DMS114 treated with DMSO at 0.1 percent for 48 hours (cell line): ENCODE data around the gene GNG10.
A peak's percentile ranks its signal among the peaks of the same experiment; 100 is the strongest.
"Not testable (repeated sequence)": the region's sequence is repeated elsewhere in the genome, so short reads cannot be mapped to it uniquely, and the experiment has no call there.

Experiments used
- DNase-seq: peaks from one replicate; lab custom pipeline; 2025; ENCODE audit not compliant: unreplicated experiment; lab: John Stamatoyannopoulos, UW

Gene GNG10

GRCh38 chr9:111648066-111648465 is 13.3 kb upstream of the GNG10 start:
- no peak for DNase-seq

DNA sequence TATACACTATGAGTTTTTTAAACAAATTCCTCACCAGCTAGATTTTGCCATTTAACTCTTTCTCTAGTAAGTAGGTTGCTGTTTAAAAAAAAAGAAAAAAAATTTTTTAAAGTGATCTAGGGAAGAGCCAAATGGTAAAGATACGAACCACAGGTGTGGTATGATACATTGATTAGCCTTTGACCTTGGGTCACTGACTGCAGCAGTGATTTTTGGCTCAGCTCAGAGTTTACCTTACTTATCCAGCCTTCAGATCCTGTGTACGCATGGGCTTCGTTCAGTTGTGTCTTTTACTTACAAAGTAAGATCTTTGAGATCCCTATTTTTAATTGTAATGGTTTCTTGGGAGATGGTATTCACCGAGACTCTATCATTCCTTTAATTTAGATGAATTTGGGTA is 12.4 kb upstream of the GNG10 start:
- DNase-seq, result no peak

DNA sequence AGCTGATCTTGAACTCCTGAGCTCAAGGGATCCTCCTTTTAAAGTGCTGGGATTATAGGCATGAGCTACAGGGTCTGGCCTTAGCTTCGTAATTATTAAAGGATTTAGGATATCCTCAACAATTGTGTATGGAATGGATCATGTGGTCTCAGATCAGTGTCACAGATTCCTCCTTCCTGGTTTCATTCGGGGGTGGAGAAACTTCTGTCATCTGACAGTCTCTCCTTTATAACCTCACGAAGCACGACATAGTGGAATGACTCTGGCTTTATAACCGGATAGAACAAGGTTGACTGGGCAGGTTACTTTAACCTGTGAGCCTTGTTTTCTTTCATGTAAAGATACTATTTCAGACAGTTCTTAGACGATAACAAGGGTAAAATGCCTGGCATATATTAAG is 4.4 kb upstream of the GNG10 start:
- no peak for DNase-seq

DNA sequence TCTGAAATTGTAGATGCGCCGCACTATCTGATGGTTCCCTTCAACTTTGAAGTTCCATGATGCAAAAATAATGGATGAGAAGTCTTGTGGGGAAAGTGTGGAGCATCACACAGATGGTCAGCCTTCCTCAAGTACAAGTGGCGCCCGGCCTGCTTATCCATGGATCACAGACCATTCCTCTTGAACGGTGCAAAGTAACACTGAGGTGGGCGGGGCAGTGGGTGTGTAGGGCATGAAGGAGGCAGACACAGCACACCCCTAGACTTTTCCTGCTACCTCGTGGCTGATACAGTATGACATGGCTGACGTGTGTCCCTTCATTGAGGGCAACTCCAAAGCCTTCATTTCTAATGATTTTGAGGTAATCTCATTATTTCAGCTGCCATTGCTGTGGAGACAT is 2.5 kb upstream of the GNG10 start:
- DNase-seq, result no peak

DNA sequence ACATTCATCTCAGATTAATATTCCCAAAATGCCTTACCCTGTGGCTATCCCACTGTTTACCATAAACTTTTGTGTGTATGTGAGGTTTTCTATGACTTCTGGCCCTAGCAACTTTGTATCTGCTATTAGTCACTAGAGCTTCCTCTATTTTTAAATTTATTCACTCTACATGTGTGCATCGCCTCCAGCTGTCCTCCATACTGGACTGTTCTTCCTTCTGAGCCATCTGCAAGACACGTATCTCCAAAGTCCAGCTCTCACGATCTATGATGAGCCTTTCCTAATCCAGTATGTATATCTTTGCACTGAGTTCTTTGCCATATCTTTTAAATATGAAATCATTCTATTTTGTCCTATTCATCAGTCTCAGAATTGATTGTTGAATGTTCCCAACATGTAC is 1.7 kb upstream of the GNG10 start:
- DNase-seq, result no peak

- DNase-seq, result no peak
Measured at GRCh38 chr9:111661802-111662521, 557 bp downstream of the GNG10 start.

DNA sequence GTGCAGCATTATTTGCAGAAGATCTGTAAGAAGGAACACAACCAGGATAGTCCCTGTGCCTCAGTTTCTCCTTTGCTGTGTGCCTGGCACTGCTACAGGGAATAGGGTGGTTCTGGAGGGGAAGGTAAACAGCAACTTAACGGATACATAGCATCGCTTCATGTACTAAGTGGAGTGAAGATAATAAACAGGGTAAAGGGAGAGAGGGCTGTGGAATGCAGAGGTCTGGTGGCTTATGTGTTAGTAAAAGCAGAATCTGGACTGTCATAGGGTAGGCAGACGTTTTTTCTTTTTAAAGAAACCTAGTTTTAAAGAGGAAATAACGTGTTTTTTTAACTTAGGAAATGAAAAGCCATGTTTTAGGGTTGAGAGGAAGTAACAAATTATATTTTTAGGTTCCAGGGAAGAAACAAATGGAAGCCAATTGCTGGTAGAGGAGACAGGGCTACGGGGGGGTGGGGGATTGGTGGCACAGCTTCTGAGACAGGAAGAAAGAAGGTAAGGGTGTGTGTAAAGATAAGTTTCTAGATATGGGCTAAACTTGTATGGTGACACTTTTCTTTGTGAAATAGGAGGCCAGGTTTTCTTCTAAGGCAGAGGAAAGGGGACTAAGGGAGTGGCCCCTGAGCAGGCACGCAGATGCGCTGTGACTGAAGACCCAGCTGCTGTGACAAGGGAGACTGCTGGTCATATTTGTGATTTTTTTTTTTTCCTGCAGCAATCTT is 1.3 kb downstream of the GNG10 start:
- DNase-seq, result no peak

- no peak for DNase-seq
Measured at GRCh38 chr9:111663301-111663823, 2.0 kb downstream of the GNG10 start.

DNA sequence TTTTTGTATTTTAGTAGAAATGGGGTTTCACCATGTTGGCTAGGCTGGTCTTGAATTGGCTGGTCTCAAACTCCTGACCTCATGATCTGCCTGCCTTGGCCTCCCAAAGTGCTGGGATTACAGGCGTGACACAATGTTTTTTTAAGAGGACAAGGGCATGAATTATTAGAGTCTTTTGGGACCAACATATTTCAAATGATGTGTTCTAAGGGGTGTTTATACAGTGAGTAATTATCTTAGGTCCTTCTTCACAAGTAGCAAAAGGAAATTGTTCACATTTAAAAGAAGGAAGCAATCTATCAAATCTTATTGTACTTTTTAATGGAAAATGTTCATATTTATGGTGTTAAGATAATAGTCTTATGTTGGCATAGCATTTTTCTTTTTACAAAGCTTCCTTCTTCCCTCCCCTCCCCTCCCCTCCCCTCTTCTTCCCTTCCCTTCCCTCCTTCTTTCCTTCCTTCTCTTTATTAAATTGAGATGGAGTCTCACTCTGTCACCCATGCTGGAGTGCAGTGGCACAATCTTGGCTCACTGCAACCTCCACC is 6.7 kb downstream of the GNG10 start:
- no peak for DNase-seq

DNA sequence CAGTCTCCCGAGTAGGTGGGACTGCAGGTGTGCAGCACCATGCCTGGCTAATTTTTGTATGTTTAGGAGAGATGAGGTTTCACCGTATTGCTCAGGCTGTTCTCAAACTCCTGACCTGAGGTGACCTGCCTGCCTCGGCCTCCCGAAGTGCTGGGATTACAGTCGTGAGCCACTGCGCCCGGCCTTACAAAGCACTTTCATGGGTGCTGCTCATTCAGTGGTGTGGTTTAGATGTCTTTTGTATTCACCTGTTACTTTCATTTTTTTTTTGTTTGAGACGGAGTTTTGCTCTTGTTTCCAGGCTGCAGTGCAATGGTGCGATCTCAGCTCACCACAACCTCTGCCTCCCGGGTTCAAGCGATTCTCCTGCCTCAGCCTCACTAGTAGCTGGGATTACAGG is 7.2 kb downstream of the GNG10 start:
- DNase-seq, result not testable (repeated sequence)

- no peak for DNase-seq
Measured at GRCh38 chr9:111674319-111674718, 12.9 kb downstream of the GNG10 start.

GRCh38 chr9:111676116-111676515 is 14.7 kb downstream of the GNG10 start:
- no peak for DNase-seq

DNA sequence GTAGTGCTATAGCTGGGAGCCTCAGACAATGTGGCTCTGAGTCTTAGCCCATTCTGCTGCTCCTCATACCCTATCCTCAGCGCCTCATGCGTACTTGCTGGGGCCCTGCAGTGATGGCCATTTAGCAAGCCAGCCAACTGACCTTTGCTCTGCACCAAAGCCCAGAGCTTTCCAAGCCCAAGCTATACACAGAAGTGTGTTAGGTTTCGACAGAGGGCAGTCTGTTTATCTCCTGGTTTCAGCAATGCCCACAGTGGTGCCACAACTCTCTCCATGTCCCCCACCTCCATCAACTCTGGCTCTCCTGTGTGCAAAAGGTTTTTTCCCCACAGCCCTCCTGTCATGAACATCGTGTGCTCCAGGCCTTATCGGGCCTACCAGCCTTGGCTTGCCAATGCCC is 16.9 kb downstream of the GNG10 start:
- no peak for DNase-seq

GRCh38 chr9:111679199-111679598 is 17.8 kb downstream of the GNG10 start:
- DNase-seq, result no peak

DNA sequence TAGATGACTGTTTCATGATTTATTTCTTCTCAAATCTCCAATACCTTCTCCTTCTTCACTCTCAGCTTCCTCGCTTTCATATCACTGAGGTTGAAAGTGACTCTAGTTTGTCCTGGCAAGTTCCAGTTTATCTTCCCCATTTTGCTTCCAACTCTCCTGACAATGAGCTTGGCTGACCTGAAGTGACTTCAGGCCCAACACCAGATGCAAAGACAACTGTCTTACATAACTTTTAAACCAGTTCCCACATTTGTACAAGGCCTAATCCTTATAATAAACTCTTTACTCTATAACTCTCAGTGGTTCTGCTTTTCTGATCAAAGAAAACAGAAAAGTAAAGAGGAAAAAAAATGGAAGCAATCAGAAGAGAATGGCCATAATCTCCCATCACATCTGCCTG is 22.0 kb downstream of the GNG10 start:
- DNase-seq, result no peak

DNA sequence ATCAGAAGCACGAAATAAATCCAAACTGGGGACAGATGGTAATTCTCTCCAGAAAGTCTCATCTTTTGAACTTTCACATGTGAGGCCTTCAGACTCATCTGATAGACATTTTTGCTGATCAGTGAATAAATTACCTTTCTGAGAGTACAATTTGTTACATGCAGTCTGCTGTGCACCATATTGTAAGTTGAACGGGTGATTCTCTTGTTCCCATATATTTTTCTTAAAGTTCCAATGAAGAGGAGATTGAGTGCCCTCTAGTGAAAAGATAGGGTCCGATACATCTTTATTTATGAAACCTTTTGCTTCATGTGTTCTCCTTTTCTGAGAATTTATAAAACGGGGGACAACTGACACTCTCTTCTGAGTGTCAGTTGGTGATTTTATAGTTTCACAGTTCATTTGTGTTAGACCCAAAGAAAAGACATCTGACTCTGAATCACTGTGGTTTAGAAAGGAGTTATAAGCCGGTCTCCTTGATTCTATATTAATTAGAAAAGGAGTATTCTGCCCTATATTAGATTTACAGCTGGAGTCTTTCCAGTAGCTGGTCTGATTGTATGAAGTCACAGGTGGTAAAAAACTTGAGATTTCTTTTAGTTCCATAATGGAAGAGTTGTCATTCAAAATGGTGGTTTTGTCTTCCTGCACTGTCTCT is 30.4 kb downstream of the GNG10 start:
- DNase-seq, result peak; percentile 17

DNA sequence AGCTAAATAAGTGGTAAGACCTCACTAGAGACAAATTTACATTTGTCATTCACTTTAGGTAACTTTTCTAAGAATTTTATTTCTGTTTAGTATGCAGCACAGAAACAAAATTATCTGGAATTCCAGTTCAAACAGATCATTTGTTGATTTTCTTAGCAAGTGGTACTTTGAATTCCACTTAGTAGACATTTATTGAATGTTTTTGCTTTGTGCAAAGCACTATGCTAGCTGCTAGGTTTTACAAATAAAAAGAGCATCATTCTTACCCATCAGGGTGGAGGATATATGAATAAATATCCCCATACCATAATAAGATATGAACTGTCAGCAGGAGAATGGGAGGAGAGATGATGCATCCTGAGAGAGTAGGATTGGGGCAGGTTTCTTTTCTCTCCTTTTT is 35.4 kb downstream of the GNG10 start:
- DNase-seq, result no peak

DNA sequence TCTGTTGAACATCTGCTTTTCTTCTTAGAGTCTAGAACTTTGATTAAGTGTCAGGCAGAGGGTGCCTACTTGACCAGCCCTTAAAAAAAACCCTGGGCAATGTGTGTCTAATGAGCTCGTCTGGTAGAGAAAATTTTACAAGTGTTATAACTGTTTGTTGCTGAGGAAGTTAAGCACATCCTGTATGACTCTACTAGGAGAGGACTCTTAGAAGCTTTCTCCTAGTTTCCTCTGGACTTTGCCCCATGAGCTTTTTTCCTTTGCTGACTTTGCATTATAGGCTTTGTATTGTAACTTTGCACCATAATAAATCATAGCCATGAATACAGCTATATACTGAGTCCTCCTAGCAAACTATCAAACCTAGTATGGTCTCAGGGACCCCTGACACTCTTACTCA is 39.4 kb downstream of the GNG10 start:
- no peak for DNase-seq

DNA sequence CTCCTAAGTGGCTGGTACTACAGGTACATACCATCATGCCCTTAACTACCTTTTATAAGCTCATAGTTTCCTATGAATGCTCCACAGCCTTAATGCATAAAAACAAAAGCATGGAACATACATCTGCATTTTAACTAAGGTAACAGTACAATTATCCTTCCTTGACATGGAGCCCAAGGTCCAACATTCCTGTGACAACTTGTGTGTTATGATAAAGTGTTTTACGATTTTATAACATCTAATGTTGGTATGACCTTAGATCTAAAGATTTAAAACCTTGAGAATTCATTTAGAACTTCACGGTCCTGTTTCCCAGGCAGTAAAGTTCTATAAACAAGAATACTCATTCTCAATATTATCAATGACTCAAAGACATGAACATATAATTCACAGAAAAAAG is 43.1 kb downstream of the GNG10 start:
- no peak for DNase-seq

GRCh38 chr9:111711548-111711947 is 50.1 kb downstream of the GNG10 start:
- DNase-seq, result no peak

- DNase-seq, result no peak
Measured at GRCh38 chr9:111712369-111712768, 51.0 kb downstream of the GNG10 start.

GRCh38 chr9:111715471-111715870 is 54.1 kb downstream of the GNG10 start:
- DNase-seq, result no peak
